Glutamatergic neuron (in vitro differentiated cells): ENCODE data around the gene ICA1. TPM values are rescaled to one million over a fixed set of nuclear protein-coding genes. Genes with fewer than 3 reads are reported as not detected.

Experiments
- DNase-seq: peaks from one replicate; pipeline ENCODE4 v3.0.0; 2022
- H3K27ac Mint-ChIP-seq: one replicate; pipeline ENCODE4 v1.8.0; 2020; ENCODE audit warnings: mild to moderate bottlenecking, mixed read lengths, inconsistent platforms; ENCODE audit not compliant: unreplicated experiment
- H3K27me3 Mint-ChIP-seq: one replicate; pipeline ENCODE4 v1.8.0; 2020; ENCODE audit warnings: mild to moderate bottlenecking, moderate library complexity, mixed read lengths, inconsistent platforms; ENCODE audit not compliant: unreplicated experiment
- H3K36me3 Mint-ChIP-seq: one replicate; pipeline ENCODE4 v1.8.0; 2020; ENCODE audit warnings: mild to moderate bottlenecking, mixed read lengths, inconsistent platforms; ENCODE audit not compliant: unreplicated experiment
- H3K4me1 Mint-ChIP-seq: one replicate; pipeline ENCODE4 v1.8.0; 2020; ENCODE audit warnings: mild to moderate bottlenecking, low read depth, mixed read lengths, inconsistent platforms; ENCODE audit not compliant: unreplicated experiment
- H3K4me3 Mint-ChIP-seq: one replicate; pipeline ENCODE4 v1.8.0; 2020; ENCODE audit warnings: mild to moderate bottlenecking, mixed read lengths, inconsistent platforms; ENCODE audit not compliant: unreplicated experiment
- H3K9me3 Mint-ChIP-seq: one replicate; pipeline ENCODE4 v1.8.0; 2020; ENCODE audit warnings: mild to moderate bottlenecking, moderate library complexity, mixed read lengths, inconsistent platforms; ENCODE audit not compliant: unreplicated experiment
- CTCF ChIP-seq: fragments of 200-600 bp; sonication (generic); IDR thresholded peaks from one replicate; pipeline ENCODE4 v1.5.0; 2021; ENCODE audit not compliant: partially characterized antibody, unreplicated experiment
- total RNA-seq: library from RNA; stranded (reverse); fragmentation: NEBNext Ultra II Directional; extraction: Animal tissue kit (Norgen Biotek cat#: 25700); gene quantifications from one replicate; pipeline ENCODE4 v1.2.1, GENCODE V29; 2021; ENCODE audit not compliant: unreplicated experiment

ICA1 gene
- total RNA-seq, 1 donor from 2014 or later = 9.8 TPM

GRCh38 chr7:8143151-8143874 is 118.7 kb downstream of the ICA1 start:
- no peaks in the 10 kb centered on the region for H3K27me3 Mint-ChIP-seq
- no peak for DNase-seq
- TF ChIP-seq CTCF = no peak
- no peaks in the 10 kb centered on the region for H3K36me3 Mint-ChIP-seq
- peaks cover 18% of the 10 kb centered on the region for H3K4me1 Mint-ChIP-seq
- H3K4me3 Mint-ChIP-seq = no peak overlapping the region
- H3K9me3 Mint-ChIP-seq = peaks cover 2% of the 10 kb centered on the region
- H3K27ac Mint-ChIP-seq = no peak overlapping the region

GRCh38 chr7:8142477-8142876 is 119.5 kb downstream of the ICA1 start:
- peaks cover 18% of the 10 kb centered on the region for H3K4me1 Mint-ChIP-seq
- TF ChIP-seq CTCF = no peak
- no peaks in the 10 kb centered on the region for H3K36me3 Mint-ChIP-seq
- DNase-seq = no peak
- H3K27me3 Mint-ChIP-seq = no peaks in the 10 kb centered on the region
- H3K27ac Mint-ChIP-seq = no peak overlapping the region
- no peak overlapping the region for H3K4me3 Mint-ChIP-seq
- peaks cover 2% of the 10 kb centered on the region for H3K9me3 Mint-ChIP-seq

GRCh38 chr7:8141070-8141469 is 120.9 kb downstream of the ICA1 start:
- Mint-ChIP-seq H3K4me1 (peaks cover 10% of the 10 kb centered on the region), H3K4me3 (no peak overlapping the region), H3K9me3 (peaks cover 2% of the 10 kb centered on the region), H3K27ac (no peak overlapping the region), H3K36me3 (no peaks in the 10 kb centered on the region), H3K27me3 (no peaks in the 10 kb centered on the region)
- no peak for DNase-seq
- TF ChIP-seq CTCF = no peak

DNA sequence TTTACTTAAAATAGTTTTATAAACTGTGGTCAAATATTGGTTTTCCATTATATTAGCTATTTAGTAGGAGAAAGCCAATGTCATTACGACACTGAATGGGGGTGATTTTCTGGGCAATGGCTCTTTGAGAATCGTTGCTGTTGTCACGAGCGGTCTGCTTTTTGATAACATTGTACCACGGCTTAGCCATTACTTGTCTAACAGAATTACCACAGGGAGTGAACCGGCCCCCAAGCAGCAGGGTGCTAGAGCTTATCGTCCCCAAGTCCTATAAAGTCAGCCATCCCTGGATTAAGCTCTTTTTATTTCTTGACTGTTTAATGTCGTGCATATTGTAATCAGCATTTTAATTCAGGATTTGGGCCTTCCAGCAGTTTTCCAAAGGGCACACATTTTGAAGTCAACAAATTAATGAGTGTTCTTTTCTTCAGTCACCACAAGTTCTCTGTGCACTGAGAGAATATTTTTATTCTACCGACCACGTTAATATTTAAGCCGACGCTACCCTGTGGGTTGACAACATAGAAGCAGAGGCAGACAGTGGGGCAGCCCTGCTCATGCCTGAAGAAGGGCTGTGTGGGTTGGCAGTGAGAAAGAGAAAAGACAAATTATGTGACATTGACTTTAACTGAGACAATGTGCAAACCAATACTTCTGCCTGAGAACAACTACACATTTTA is 125.8 kb downstream of the ICA1 start:
- Mint-ChIP-seq H3K27ac (no peak overlapping the region), H3K27me3 (no peaks in the 10 kb centered on the region), H3K4me3 (no peak overlapping the region), H3K9me3 (no peaks in the 10 kb centered on the region), H3K4me1 (no peaks in the 10 kb centered on the region), H3K36me3 (no peaks in the 10 kb centered on the region)
- no peak for DNase-seq
- TF ChIP-seq CTCF = no peak

DNA sequence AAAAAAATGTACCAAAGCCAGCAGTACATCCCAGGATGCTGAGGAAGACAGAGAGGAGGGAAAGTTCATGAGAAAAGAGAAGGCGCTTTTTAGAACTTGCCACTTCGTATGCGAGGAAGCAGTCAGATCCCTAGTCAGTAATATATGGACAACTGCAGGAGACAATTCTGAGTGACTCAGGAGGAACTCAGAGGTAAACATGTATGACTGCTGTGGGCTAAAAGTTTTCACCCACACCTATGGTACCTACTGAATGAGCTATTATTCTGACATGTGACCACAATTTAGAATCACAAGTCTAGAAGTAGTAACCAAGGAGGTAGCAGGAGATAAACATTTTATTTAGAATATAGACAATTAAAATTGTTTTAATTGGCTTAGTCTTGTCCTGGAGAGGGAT is 126.5 kb downstream of the ICA1 start:
- TF ChIP-seq CTCF = no peak
- Mint-ChIP-seq H3K27ac (no peak overlapping the region), H3K4me3 (no peak overlapping the region), H3K4me1 (no peaks in the 10 kb centered on the region), H3K27me3 (no peaks in the 10 kb centered on the region), H3K36me3 (no peaks in the 10 kb centered on the region), H3K9me3 (no peaks in the 10 kb centered on the region)
- no peak for DNase-seq
